CD14-positive monocyte (primary cell): ENCODE results near the gene TAS2R46. TPM values are rescaled to one million over a fixed set of nuclear protein-coding genes. Genes with fewer than 3 reads are reported as not detected.

Experiments used
- DNase-seq, 3 donors: peaks; one replicate each; pipeline ENCODE4 v3.0.0-alpha.2; 2011 to 2022
- H2AFZ ChIP-seq: 2 replicates; pipeline ENCODE4 v1.6.0; 2012; ENCODE audit warnings: mild to moderate bottlenecking, low read depth, low read length, inconsistent platforms; ENCODE audit not compliant: insufficient read depth, poor library complexity, severe bottlenecking
- H3K27ac ChIP-seq, 2 donors: 1 replicate in 1 of 2; 2 replicates in 1 of 2; pipeline ENCODE4 v1.5.1; 2012 to 2013; ENCODE audit warnings: low read length in 2 of 2, control low read depth in 1 of 2, inconsistent platforms in 1 of 2, low read depth in 1 of 2, mild to moderate bottlenecking in 1 of 2
- H3K27me3 ChIP-seq, 2 donors: one replicate each; pipeline versions ENCODE4 v1.6.0 to v1.6.1; 2011 to 2013; ENCODE audit warnings: low read length in 2 of 2; ENCODE audit not compliant: control insufficient read depth in 2 of 2, insufficient read depth in 2 of 2
- H3K36me3 ChIP-seq, 2 donors: replicated peaks in 1 of 2; 1 replicate in 1 of 2; 2 replicates in 1 of 2; pipeline versions ENCODE4 v1.5.1 to v1.6.1; 2012 to 2013; ENCODE audit warnings: low read length in 2 of 2, control low read depth in 1 of 2, inconsistent platforms in 1 of 2, mild to moderate bottlenecking in 1 of 2; ENCODE audit not compliant: insufficient read depth in 2 of 2, control insufficient read depth in 1 of 2
- H3K4me1 ChIP-seq, 2 donors: 1 replicate in 1 of 2; 2 replicates in 1 of 2; pipeline versions ENCODE4 v1.5.1 to v1.6.1; 2012 to 2013; ENCODE audit warnings: low read length in 2 of 2, control low read depth in 1 of 2, inconsistent platforms in 1 of 2, mild to moderate bottlenecking in 1 of 2, moderate library complexity in 1 of 2; ENCODE audit not compliant: insufficient read depth in 2 of 2, control insufficient read depth in 1 of 2
- H3K4me2 ChIP-seq: replicated peaks from 2 replicates; pipeline ENCODE3; 2012; ENCODE audit warnings: low read length, moderate library complexity, mild to moderate bottlenecking; ENCODE audit not compliant: poor library complexity, severe bottlenecking; ENCODE audit errors: extremely low read depth
- H3K4me3 ChIP-seq, 3 experiments: fragments of 200-600 bp in 1 of 3; sonication (generic) in 1 of 3; replicated peaks in 1 of 3; 1 replicate in 2 of 3; 2 replicates in 1 of 3; pipeline ENCODE4 v1.5.1; 2011 to 2013; ENCODE audit warnings: low read length in 3 of 3, mild to moderate bottlenecking in 3 of 3, control low read depth in 2 of 3, low read depth in 2 of 3, inconsistent platforms in 1 of 3, moderate library complexity in 1 of 3
- H3K79me2 ChIP-seq: 2 replicates; pipeline ENCODE4 v1.6.0; 2012; ENCODE audit warnings: mild to moderate bottlenecking, control low read depth, inconsistent platforms, low read length, moderate library complexity; ENCODE audit not compliant: insufficient read depth
- H3K9ac ChIP-seq: 2 replicates; pipeline ENCODE4 v1.6.0; 2017; ENCODE audit warnings: low read length, mild to moderate bottlenecking; ENCODE audit not compliant: insufficient read depth, poor library complexity, severe bottlenecking
- H3K9me3 ChIP-seq, 2 donors: replicated peaks in 1 of 2; 1 replicate in 1 of 2; 2 replicates in 1 of 2; pipeline versions ENCODE4 v1.5.1 to v1.6.1; 2012 to 2013; ENCODE audit warnings: low read length in 2 of 2, control low read depth in 1 of 2; ENCODE audit not compliant: control insufficient read depth in 1 of 2, insufficient read depth in 1 of 2
- H4K20me1 ChIP-seq: 2 replicates; pipeline ENCODE4 v1.6.0; 2012; ENCODE audit warnings: mild to moderate bottlenecking, low read length, control low read depth, moderate library complexity; ENCODE audit not compliant: insufficient read depth
- H3K27ac Mint-ChIP-seq, 7 donors: one replicate each; pipeline ENCODE4 v1.8.0; 2020; ENCODE audit warnings: mild to moderate bottlenecking in 7 of 7, mixed read lengths in 7 of 7, moderate library complexity in 6 of 7, inconsistent platforms in 2 of 7
- H3K27me3 Mint-ChIP-seq, 3 donors: one replicate each; pipeline ENCODE4 v1.8.0; 2021 to 2022; ENCODE audit warnings: low read depth in 3 of 3, mild to moderate bottlenecking in 3 of 3, mixed read lengths in 3 of 3, moderate library complexity in 3 of 3, inconsistent platforms in 1 of 3
- H3K36me3 Mint-ChIP-seq, 2 donors: one replicate each; pipeline ENCODE4 v1.8.0; 2020; ENCODE audit warnings: mixed read lengths in 2 of 2, inconsistent platforms in 1 of 2, mild to moderate bottlenecking in 1 of 2
- H3K4me1 Mint-ChIP-seq: one replicate; pipeline ENCODE4 v1.8.0; 2020; ENCODE audit warnings: mild to moderate bottlenecking, mixed read lengths
- H3K4me3 Mint-ChIP-seq, 2 donors: one replicate each; pipeline ENCODE4 v1.8.0; 2020; ENCODE audit warnings: mild to moderate bottlenecking in 2 of 2, mixed read lengths in 2 of 2, moderate library complexity in 1 of 2
- H3K9me3 Mint-ChIP-seq, 7 donors: one replicate each; pipeline ENCODE4 v1.8.0; 2020 to 2022; ENCODE audit warnings: mixed read lengths in 7 of 7, mild to moderate bottlenecking in 6 of 7, moderate library complexity in 6 of 7, inconsistent platforms in 2 of 7
- CTCF ChIP-seq: fragments of 200-600 bp; IDR thresholded peaks from one replicate; pipeline ENCODE4 v1.8.0; 2022; ENCODE audit warnings: antibody characterized with exemption, mild to moderate bottlenecking
- WGBS: methylation state at CpG from one replicate; pipeline ENCODE4 v1.1.5; 2013; ENCODE audit warnings: missing lambda C conversion rate; ENCODE audit not compliant: insufficient coverage; 5-methylcytosine and 5-hydroxymethylcytosine counted together
- intact Hi-C, 2 donors: fragments of 100-400 bp; cut with micrococcal nuclease; formaldehyde crosslinking; loops; one replicate each; pipeline versions ENCODE4 v1.15.0 to v1.15.1; 2023
- polyA plus RNA-seq, 3 donors: library from polyadenylated mRNA; depleted of rRNA in 1 of 3; unstranded in 2 of 3; stranded (reverse) in 1 of 3; fragments of 300-500 nt in 2 of 3; fragments of >200 nt in 1 of 3; fragmentation: Illumina TruSeq in 2 of 3; gene quantifications; 1 replicate in 2 of 3; 2 replicates in 1 of 3; pipeline ENCODE4 v1.2.3, GENCODE V29; 2012 to 2021

The TAS2R46 gene
- polyA plus RNA-seq, 3 donors: 0.36 TPM; not detected in 2

DNA sequence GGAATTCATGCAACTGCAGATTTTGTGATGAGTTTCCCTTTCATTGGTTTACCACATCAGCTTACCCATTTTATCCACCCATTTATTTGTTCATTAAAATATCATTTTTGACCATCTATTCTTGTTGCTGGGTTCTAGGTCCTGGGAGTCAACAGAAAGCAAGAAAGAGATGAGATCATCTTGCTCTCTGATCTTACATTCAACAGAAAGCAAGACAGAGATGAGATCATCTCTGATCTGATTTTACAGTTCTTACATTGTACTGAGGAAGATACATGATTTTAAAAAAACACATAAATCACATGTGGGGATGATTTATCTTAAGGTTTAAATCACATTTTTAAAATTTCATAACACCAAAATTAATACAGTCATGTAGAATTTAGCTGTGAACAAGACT is 2.3 kb downstream of the TAS2R46 start:
- Histone ChIP-seq H3K9ac (no peak overlapping the region), H4K20me1 (no peaks in the 10 kb centered on the region), H3K27ac (no peak overlapping the region), H3K36me3 (no peaks in the 10 kb centered on the region), H2AFZ (no peak overlapping the region), H3K9me3 (no peaks in the 10 kb centered on the region), H3K4me3 (no peak overlapping the region), H3K27me3 (no peaks in the 10 kb centered on the region), H3K79me2 (no peaks in the 10 kb centered on the region), H3K4me2 (no peak overlapping the region), H3K4me1 (no peaks in the 10 kb centered on the region)
- Mint-ChIP-seq H3K36me3 (peaks cover 1 to 8% of the 10 kb centered on the region in 2 donors), H3K4me1 (no peaks in the 10 kb centered on the region), H3K27me3 (no peaks in the 10 kb centered on the region), H3K27ac (no peak overlapping the region), H3K4me3 (no peak overlapping the region), H3K9me3 (peaks cover 0 to 9% (median 5%) of the 10 kb centered on the region in 7 donors)
- DNase-seq: no peak
- intact Hi-C loops: no loop called here
- TF ChIP-seq CTCF: no peak

GRCh38 chr12:11059041-11059440 is 3.1 kb downstream of the TAS2R46 start:
- H3K4me3 ChIP-seq: no peak overlapping the region
- Mint-ChIP-seq H3K4me3 (no peak overlapping the region), H3K27me3 (no peaks in the 10 kb centered on the region), H3K9me3 (peaks cover 0 to 9% (median 5%) of the 10 kb centered on the region in 7 donors), H3K36me3 (peaks cover 1 to 8% of the 10 kb centered on the region in 2 donors), H3K27ac (peak overlapping the region in 1 of 7 donors; percentile 50), H3K4me1 (no peaks in the 10 kb centered on the region)
- intact Hi-C loops: no loop called here
- no peak overlapping the region for H3K9ac ChIP-seq
- no peak overlapping the region for H2AFZ ChIP-seq
- no peaks in the 10 kb centered on the region for H4K20me1 ChIP-seq
- H3K9me3 ChIP-seq: no peaks in the 10 kb centered on the region
- TF ChIP-seq CTCF: no peak
- no peaks in the 10 kb centered on the region for H3K36me3 ChIP-seq
- H3K4me2 ChIP-seq: no peak overlapping the region
- H3K27ac ChIP-seq: no peak overlapping the region
- H3K4me1 ChIP-seq: no peaks in the 10 kb centered on the region
- no peaks in the 10 kb centered on the region for H3K27me3 ChIP-seq
- no peak for DNase-seq
- WGBS: 93% methylated on average over 3 of the region's 3 CpGs
- no peaks in the 10 kb centered on the region for H3K79me2 ChIP-seq
